Effector CD4-positive, alpha-beta T cell (primary cell): Measurements from ENCODE around the gene PSMA6.
"Not testable (repeated sequence)": the region's sequence is repeated elsewhere in the genome, so short reads cannot be mapped to it uniquely, and the experiment has no call there.

ENCODE experiments used
- DNase-seq: peaks from one replicate; pipeline ENCODE4 v3.0.0-alpha.2; 2020

Gene PSMA6

GRCh38 chr14:35346738-35347322, 54.6 kb downstream of the PSMA6 start:
- no peak for DNase-seq

DNA sequence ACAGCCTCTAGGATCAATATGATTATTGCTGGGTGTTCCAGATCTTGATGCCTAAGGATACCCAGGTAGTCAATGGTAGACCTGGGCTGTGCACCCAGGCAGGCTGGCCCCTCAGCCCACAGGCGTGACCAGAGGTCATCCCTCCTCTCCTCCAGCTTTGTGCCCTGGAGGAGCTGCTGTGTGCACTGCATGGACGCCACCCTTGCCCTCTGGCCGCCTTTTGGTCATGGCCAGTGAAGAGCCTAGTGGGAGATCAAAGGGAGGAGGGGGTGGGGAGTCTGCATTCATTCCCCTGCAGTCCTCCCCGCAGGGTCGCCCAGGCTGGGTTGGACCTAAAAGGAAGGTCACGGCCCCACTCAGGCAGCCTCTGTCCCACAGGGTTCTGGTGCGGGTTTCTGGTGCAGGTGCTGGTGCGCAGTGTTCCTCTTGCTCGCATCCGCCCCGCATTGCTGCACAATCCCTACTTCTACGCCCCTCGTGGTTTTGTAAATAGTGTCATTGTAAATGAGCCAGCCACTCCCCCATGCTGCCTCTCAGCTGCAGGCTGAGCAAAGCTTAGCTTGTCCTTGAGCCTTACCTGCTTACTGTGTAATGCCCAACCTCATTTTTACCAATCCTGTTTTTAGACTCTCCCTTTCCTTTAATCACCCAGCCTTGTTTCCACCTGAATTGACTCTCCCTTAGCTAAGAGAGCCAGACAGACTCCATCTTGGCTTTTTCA, 55.3 kb downstream of the PSMA6 start:
- DNase-seq = no peak

- DNase-seq = not testable (repeated sequence)
These were observed 55.8 kb downstream of the PSMA6 start for GRCh38 chr14:35348044-35348380.

DNA sequence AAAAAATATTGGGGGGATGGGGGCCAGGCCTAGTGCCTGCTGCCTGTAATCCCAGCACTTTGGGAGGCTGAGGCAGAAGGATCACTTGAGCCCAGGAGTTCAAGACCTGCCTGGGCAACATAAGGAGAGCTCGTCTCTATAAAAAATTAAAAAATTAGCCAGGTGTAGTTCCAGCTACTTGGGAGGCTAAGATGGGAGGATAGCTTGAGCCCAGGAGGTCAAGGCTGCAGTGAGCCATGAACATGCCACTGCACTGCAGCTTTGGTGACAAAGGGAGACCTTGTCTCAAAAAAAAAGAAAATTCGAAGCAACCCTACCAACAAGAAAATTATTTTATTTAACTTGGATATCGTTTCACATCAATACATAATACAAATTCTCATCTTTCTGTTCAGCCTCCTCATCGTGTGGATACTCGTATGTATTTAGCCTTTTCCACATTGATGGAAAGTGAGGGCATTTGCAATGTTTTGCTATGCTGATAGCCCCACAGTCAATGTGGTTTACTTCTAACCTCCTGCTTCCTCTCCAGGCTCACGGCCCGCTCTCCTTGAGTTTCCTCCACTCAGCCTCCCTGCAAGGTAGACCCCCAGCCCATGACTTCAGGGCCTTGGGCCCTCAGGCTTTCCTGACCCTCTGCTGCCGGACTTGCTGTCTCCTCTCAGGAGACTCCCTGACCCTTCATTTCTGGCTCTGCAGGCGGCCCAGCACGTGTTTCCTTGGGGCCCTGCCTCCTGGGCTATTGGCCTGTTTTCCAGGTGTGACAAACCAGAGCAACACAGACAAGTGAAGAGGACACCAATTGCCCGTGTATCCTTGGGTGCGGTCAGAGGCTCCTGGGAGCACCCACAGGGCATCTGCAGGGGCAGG, 57.5 kb downstream of the PSMA6 start:
- DNase-seq = no peak

- no peak for DNase-seq
These were observed 59.3 kb downstream of the PSMA6 start for GRCh38 chr14:35351497-35351896.

DNA sequence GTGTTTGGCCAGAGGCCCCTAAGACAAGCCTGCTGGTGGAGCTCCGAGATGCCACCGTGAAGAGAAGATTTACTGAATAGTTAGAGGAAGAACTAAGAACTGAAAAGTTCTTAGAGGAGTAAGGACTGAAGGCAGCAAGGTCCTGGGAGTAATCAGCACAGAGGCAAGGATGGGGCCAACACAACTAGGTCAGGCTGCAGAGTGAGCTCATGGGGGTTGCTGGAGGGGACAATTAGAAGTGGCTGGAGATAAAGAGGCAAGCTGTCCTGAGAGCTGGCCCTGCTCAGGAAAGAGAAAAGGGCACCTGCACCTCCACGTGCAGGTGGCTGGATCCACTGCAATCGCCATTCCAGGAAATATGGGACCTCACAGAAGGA, 59.7 kb downstream of the PSMA6 start:
- DNase-seq = no peak

DNA sequence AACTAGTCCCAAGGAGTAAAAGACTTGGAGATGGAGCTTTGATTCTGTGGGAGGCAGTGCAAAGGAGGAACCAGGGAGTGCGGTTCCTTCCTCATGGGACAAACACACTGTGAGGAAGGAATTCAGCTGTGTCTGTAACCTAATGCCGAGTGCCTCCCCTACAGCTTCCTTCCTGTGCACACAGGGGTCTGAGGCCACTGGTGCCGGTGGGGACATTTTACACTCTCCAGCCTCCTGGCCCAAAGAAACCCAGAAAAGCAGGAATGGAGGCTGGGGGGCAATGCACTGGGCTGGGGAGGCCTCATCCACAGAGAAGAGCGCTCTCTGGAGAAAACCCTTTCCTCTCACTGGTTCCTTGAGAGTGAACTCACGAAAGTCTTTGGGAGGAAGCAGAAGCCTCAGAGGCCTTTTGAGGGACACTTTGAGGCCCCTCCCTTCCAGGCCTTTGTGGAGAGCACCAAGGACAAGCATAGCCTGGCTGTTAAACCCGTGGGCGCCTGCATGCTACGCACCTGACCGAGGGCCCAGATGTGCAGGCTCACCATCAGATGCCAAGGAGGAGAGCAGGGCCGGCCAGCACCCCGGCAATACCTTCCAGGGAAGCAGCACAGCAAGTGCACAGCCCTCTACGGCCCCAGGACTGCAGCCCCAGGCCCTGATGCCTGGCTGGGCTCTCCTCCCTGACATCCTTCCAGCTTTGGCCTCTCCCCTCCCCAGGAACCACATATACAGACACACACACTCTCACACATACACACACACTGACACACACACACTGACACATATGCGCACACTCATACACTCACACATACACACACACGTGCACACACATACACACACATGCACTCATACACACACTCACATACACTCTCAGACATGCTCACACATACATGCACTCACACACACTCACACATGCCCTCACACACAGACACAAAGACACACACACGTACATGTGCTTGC, 60.4 kb downstream of the PSMA6 start:
- no peak for DNase-seq

DNA sequence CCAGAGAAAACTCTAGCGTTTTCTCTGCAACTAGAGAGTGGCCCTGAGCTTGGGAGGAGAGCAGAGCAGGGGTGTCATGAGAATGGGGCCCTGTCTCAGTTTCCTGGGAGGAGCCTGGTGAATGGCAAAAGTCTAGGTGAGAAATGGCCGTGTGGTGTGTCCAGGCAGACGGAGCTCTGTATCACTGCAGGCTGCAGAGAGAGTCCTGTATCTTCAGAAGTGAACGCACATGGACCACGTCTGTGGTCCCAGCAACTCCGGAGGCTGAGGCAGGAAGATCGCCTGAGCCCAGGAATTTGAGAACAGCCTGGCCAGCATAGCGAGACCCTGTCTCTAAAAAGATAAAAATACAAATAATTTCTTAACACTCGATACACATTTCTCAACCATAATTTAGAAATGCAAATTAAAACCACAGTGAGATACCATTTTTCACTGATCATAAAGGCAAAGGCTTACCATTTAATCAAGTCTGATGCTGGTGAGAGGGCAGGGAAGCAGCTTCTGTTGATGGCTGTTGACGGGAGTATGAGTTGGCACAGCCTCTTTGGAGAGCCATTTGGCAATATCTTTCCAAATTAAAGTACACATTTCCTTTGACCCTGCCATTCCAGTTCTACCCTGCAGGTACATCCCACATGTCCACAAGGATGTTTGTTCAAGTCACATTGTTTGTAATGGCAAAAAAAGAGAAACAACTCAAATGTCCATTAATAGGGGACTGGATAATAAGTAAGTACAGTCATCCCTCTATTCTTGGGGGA, 61.4 kb downstream of the PSMA6 start:
- DNase-seq = no peak

DNA sequence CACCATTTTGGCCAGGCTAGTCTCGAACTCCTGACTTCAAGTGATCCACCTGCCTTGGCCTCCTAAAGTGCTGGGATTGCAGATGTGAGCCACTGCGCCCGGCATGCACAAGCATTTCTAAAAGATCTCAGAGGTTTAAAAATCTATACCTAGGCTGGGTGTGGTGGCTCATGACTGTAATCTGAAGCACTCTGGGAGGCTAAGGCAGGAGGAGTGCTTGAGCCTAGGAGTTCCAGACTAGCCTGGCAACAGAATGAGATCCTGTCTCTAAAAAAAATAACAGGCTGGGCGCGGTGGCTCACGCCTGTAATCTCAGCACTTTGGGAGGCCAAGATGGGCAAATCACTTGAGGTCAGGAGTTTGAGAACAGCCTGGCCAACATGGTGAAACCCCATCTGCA, 63.1 kb downstream of the PSMA6 start:
- not testable (repeated sequence) for DNase-seq

- no peak for DNase-seq
These were observed 64.0 kb downstream of the PSMA6 start for GRCh38 chr14:35355981-35356841.

DNA sequence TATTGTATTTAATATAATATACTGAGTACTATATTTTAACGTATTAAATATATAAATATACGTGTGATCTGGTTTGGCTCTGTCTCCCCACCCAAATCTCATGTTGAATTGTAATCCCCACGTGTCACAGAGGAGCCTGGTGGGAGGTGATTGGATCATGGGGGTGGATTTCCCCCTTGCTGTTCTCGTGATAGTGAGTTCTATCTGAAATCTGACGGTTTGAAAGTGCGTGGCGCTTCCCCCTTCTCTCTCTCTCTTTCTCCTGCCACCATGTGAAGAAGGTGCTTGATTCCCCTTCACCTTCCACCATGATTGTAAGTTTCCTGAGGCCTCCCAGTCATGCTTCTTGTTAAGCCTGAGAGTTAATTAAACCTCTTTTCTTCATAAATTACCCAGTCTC, 67.5 kb downstream of the PSMA6 start:
- not testable (repeated sequence) for DNase-seq

- no peak for DNase-seq
These were observed 68.9 kb downstream of the PSMA6 start for GRCh38 chr14:35361141-35361480.

GRCh38 chr14:35362450-35362849, 70.3 kb downstream of the PSMA6 start:
- no peak for DNase-seq

DNA sequence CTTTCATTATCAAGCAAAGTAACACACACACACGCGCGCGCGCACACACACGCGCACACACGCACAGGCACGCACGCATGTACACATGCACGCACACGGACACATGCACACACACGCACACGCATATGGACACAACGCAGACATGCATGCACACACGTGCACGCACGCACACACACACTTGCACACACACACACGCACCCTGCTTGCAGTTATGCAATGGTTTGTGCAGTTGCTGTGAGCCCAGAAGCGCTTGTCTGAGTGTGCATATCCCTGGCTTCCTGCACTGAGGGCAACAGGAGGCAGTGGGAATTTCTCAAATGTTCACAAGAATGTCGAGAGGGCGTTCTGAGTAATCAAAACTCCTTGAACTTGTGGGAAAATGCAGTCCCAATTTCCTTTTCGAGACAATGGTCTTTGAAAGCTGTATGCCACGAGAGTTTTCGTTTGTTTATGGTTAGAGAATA, 70.8 kb downstream of the PSMA6 start:
- DNase-seq = no peak

- DNase-seq = no peak
These were observed 73.2 kb downstream of the PSMA6 start for GRCh38 chr14:35365130-35366055.

GRCh38 chr14:35366056-35366451, 73.9 kb downstream of the PSMA6 start:
- DNase-seq = no peak

- DNase-seq = no peak
These were observed 74.4 kb downstream of the PSMA6 start for GRCh38 chr14:35366521-35366976.

GRCh38 chr14:35367056-35367372, 74.8 kb downstream of the PSMA6 start:
- DNase-seq = no peak
